Nephron (organoid): ENCODE measurements around the gene GUF1.
"Not testable (repeated sequence)": the region's sequence is repeated elsewhere in the genome, so short reads cannot be mapped to it uniquely, and the experiment has no call there.

Experiments used
- H3K27ac Mint-ChIP-seq, 3 experiments: 2 replicates each; pipeline ENCODE4 v1.8.0; 2020; ENCODE audit warnings: mixed read lengths in 3 of 3, mild to moderate bottlenecking in 2 of 3, moderate library complexity in 1 of 3
- H3K27me3 Mint-ChIP-seq: 2 replicates; pipeline ENCODE4 v1.8.0; 2021; ENCODE audit warnings: low read depth, mild to moderate bottlenecking, moderate library complexity, mixed read lengths
- H3K36me3 Mint-ChIP-seq: 2 replicates; pipeline ENCODE4 v1.8.0; 2020; ENCODE audit warnings: low read depth, mixed read lengths
- H3K4me1 Mint-ChIP-seq: 2 replicates; pipeline ENCODE4 v1.8.0; 2020; ENCODE audit warnings: mixed read lengths
- H3K4me3 Mint-ChIP-seq, 3 experiments: 2 replicates each; pipeline ENCODE4 v1.8.0; 2020; ENCODE audit warnings: mild to moderate bottlenecking in 3 of 3, mixed read lengths in 3 of 3, moderate library complexity in 2 of 3
- H3K9me3 Mint-ChIP-seq: 2 replicates; pipeline ENCODE4 v1.8.0; 2020; ENCODE audit warnings: mixed read lengths
- CTCF ChIP-seq, 3 experiments: fragments of 200-600 bp; sonication (generic); IDR thresholded peaks; one replicate each; pipeline ENCODE4 v1.5.0; 2021; ENCODE audit warnings: antibody characterized with exemption in 3 of 3; ENCODE audit not compliant: unreplicated experiment in 3 of 3

The GUF1 gene

GRCh38 chr4:44726038-44726871 lies 48.0 kb downstream of the GUF1 start, which contains the start of gene GNPDA2:
TSS of gene GNPDA2 (minus strand) at chr4:44726556. CDS start at chr4:44722207, 4,349 bp downstream.
- peak within 1 kb of the TSS; percentile 84 to 99 (median 89) for H3K4me3 Mint-ChIP-seq
- H3K27ac Mint-ChIP-seq, result peak within 1 kb of the TSS; percentile 61 to 85 (median 67)
- TF ChIP-seq CTCF (IDR thresholded peaks at IDR 0.05; ENCODE audit: unreplicated experiment in 3 of 3), result peak in 1 of 3 experiments; percentile 30
- H3K36me3 Mint-ChIP-seq, result no peaks in the 10 kb centered on the region
- no peaks in the 10 kb centered on the region for H3K9me3 Mint-ChIP-seq
- H3K4me1 Mint-ChIP-seq, result peaks cover 27% of the 10 kb centered on the region
- H3K27me3 Mint-ChIP-seq, result peaks cover 4% of the 10 kb centered on the region

- peaks cover 4% of the 10 kb centered on the region for H3K27me3 Mint-ChIP-seq
- no peaks in the 10 kb centered on the region for H3K9me3 Mint-ChIP-seq
- H3K4me3 Mint-ChIP-seq, result peak overlapping the region; percentile 27 to 84 (median 31)
- no peak for TF ChIP-seq CTCF (IDR thresholded peaks at IDR 0.05; ENCODE audit: unreplicated experiment in 3 of 3)
- no peak overlapping the region for H3K27ac Mint-ChIP-seq
- no peaks in the 10 kb centered on the region for H3K36me3 Mint-ChIP-seq
- H3K4me1 Mint-ChIP-seq, result peaks cover 27% of the 10 kb centered on the region
These were observed 49.3 kb downstream of the GUF1 start for GRCh38 chr4:44727471-44727870.

GRCh38 chr4:44728694-44729093 lies 50.5 kb downstream of the GUF1 start:
- H3K4me3 Mint-ChIP-seq, H3K36me3 Mint-ChIP-seq, H3K27ac Mint-ChIP-seq, H3K27me3 Mint-ChIP-seq, H3K9me3 Mint-ChIP-seq: not testable (repeated sequence)
- peaks cover 18% of the 10 kb centered on the region for H3K4me1 Mint-ChIP-seq

- no peak overlapping the region for H3K27ac Mint-ChIP-seq
- TF ChIP-seq CTCF (IDR thresholded peaks at IDR 0.05; ENCODE audit: unreplicated experiment in 3 of 3), result no peak
These were observed 58.7 kb downstream of the GUF1 start for GRCh38 chr4:44736900-44737299.

GRCh38 chr4:44738615-44739014 lies 60.4 kb downstream of the GUF1 start:
- peak; percentile 25 to 41 (median 30) for TF ChIP-seq CTCF (IDR thresholded peaks at IDR 0.05; ENCODE audit: unreplicated experiment in 3 of 3)
- H3K4me1 Mint-ChIP-seq, result no peaks in the 10 kb centered on the region
- peaks cover 3% of the 10 kb centered on the region for H3K27me3 Mint-ChIP-seq
- no peak overlapping the region for H3K4me3 Mint-ChIP-seq
- no peaks in the 10 kb centered on the region for H3K36me3 Mint-ChIP-seq
- no peaks in the 10 kb centered on the region for H3K9me3 Mint-ChIP-seq
- no peak overlapping the region for H3K27ac Mint-ChIP-seq

More at GRCh38 chr4:44736900-44737299, 58.7 kb downstream of the GUF1 start:
- no peaks in the 10 kb centered on the region for H3K4me1 Mint-ChIP-seq
- H3K9me3 Mint-ChIP-seq, result no peaks in the 10 kb centered on the region
- no peak overlapping the region for H3K4me3 Mint-ChIP-seq
- peaks cover 3% of the 10 kb centered on the region for H3K27me3 Mint-ChIP-seq
- H3K36me3 Mint-ChIP-seq, result no peaks in the 10 kb centered on the region

- Mint-ChIP-seq H3K27me3 (peaks cover 3% of the 10 kb centered on the region), H3K36me3 (no peaks in the 10 kb centered on the region), H3K4me1 (no peaks in the 10 kb centered on the region), H3K4me3 (no peak overlapping the region), H3K27ac (no peak overlapping the region), H3K9me3 (no peaks in the 10 kb centered on the region)
- no peak for TF ChIP-seq CTCF (IDR thresholded peaks at IDR 0.05; ENCODE audit: unreplicated experiment in 3 of 3)
These were observed 62.0 kb downstream of the GUF1 start for GRCh38 chr4:44740201-44740600.
